ENCODE measurements around the gene ADCY10.

DNA sequence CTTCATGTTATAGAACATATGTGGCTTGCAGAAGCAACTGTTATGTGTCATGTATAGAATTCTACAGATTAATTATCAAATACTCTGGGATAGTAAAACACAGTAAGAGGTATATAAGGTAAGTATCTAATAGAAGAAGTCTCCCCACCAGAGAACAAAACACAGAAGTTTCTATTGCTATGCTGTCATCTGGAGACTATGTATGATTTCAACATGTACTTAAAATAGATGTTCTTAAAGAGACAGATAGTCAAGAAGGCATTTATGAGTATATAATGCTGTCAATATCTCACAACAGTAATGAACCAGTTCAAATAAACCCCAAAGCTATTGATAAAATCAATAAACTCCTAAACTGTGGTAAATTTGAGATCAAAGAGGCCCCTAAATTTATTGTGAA is 8.1 kb upstream of the ADCY10 start:
- TF ChIP-seq, protein P1, sequence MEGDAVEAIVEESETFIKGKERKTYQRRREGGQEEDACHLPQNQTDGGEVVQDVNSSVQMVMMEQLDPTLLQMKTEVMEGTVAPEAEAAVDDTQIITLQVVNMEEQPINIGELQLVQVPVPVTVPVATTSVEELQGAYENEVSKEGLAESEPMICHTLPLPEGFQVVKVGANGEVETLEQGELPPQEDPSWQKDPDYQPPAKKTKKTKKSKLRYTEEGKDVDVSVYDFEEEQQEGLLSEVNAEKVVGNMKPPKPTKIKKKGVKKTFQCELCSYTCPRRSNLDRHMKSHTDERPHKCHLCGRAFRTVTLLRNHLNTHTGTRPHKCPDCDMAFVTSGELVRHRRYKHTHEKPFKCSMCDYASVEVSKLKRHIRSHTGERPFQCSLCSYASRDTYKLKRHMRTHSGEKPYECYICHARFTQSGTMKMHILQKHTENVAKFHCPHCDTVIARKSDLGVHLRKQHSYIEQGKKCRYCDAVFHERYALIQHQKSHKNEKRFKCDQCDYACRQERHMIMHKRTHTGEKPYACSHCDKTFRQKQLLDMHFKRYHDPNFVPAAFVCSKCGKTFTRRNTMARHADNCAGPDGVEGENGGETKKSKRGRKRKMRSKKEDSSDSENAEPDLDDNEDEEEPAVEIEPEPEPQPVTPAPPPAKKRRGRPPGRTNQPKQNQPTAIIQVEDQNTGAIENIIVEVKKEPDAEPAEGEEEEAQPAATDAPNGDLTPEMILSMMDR (IDR thresholded peaks at IDR 0.05), result no peak
- no peak for TF ChIP-seq POLR2A (IDR thresholded peaks at IDR 0.05)

Measured in right lobe of liver (tissue), 4 donors.